Uterus (tissue), 2 donors: ENCODE results near the gene SLC34A3.

Experiments
- POLR2A ChIP-seq, 2 donors: fragments of 450-650 bp; IDR thresholded peaks; one replicate each; pipeline ENCODE4 v1.6.1; 2016; ENCODE audit warnings: antibody characterized with exemption in 2 of 2, mild to moderate bottlenecking in 1 of 2, moderate library complexity in 1 of 2
- TF ChIP-seq, protein P1 (sequence below), 4 experiments: fragments of 200-600 bp in 2 of 4; fragments of 450-650 bp in 2 of 4; sonication (generic) in 2 of 4; IDR thresholded peaks; one replicate each; pipeline ENCODE4 v1.5.1; 2016 to 2019; ENCODE audit warnings: antibody characterized with exemption in 4 of 4, mild to moderate bottlenecking in 2 of 4, moderate library complexity in 1 of 4

DNA sequence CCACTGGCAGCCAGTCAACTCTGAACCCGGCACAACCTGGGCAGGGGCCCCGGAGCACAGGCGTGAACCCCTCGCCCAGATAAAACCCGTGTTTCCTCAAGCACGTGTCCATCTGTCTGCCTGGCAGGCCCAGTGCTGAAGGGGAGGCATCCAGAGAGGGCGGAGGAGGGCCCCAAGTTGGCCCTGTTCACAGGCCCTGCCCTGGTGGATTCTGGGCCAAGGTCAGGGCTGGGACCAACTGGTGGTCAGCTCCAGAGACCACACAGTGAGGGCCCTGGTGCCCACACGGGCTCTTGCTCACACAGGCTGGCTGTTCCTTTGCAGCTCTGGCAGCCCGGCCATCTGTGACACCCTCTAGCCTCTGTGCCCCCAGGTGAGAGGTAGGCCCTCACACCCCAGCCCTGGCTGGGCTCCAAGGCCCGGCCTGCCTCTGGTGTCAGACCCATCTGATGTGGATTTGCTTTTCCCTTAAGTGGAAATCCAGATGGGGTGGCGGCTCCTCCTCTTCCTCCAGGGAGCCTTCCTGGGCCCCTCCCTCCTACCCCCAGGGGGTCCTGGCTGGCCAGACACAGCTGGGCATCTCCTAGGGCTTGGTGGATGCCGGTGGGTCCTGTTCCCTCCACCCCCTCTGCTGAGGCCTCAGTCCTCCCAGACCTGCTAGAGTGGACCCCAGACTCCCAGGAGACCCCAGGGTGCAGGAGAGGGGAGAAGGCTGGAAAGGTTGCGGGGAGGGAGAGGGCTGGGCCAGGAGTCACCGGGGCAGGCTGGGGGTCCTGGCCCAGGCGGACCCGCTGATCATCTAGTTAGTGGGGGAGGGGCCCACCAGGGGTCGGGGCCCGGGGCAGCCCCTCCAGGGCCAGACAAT is 19.9 kb downstream of the SLC34A3 start:
- TF ChIP-seq POLR2A (IDR thresholded peaks at IDR 0.05), result no peak
- TF ChIP-seq, protein P1, sequence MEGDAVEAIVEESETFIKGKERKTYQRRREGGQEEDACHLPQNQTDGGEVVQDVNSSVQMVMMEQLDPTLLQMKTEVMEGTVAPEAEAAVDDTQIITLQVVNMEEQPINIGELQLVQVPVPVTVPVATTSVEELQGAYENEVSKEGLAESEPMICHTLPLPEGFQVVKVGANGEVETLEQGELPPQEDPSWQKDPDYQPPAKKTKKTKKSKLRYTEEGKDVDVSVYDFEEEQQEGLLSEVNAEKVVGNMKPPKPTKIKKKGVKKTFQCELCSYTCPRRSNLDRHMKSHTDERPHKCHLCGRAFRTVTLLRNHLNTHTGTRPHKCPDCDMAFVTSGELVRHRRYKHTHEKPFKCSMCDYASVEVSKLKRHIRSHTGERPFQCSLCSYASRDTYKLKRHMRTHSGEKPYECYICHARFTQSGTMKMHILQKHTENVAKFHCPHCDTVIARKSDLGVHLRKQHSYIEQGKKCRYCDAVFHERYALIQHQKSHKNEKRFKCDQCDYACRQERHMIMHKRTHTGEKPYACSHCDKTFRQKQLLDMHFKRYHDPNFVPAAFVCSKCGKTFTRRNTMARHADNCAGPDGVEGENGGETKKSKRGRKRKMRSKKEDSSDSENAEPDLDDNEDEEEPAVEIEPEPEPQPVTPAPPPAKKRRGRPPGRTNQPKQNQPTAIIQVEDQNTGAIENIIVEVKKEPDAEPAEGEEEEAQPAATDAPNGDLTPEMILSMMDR (IDR thresholded peaks at IDR 0.05), result no peak
